Astrocyte (in vitro differentiated cells and primary cell): ENCODE data around the gene KIFAP3. TPM values are rescaled to one million over a fixed set of nuclear protein-coding genes. Genes with fewer than 3 reads are reported as not detected.
A peak's percentile ranks its signal among the peaks of the same experiment; 100 is the strongest.

Experiments used
- DNase-seq: peaks from one replicate; pipeline ENCODE4 v3.0.0-alpha.2; 2010; ENCODE audit warnings: low read depth
- FAIRE-seq: peaks from 2 replicates; lab custom pipeline; 2011; peaks lifted over from hg19 to GRCh38; lab: Jason Lieb, UNC
- H2AFZ ChIP-seq: 2 replicates; pipeline ENCODE4 v1.6.0; 2012; ENCODE audit warnings: low read depth, low read length, inconsistent platforms
- H3K27ac ChIP-seq: 2 replicates; pipeline ENCODE4 v1.5.1; 2011; ENCODE audit warnings: low read depth, low read length, inconsistent platforms
- H3K27me3 ChIP-seq: 2 replicates; pipeline ENCODE4 v1.6.0; 2011; ENCODE audit warnings: low read length, inconsistent platforms; ENCODE audit not compliant: insufficient read depth
- H3K36me3 ChIP-seq: 2 replicates; pipeline ENCODE4 v1.5.1; 2011; ENCODE audit warnings: low read length, inconsistent platforms; ENCODE audit not compliant: insufficient read depth
- H3K4me1 ChIP-seq: 2 replicates; pipeline ENCODE4 v1.5.1; 2011; ENCODE audit warnings: low read length, inconsistent platforms; ENCODE audit not compliant: insufficient read depth
- H3K4me2 ChIP-seq: 2 replicates; pipeline ENCODE4 v1.6.0; 2012; ENCODE audit warnings: low read length, inconsistent platforms
- H3K4me3 ChIP-seq: 2 replicates; pipeline ENCODE4 v1.5.1; 2011; ENCODE audit warnings: low read depth, mild to moderate bottlenecking, low read length, inconsistent platforms; ENCODE audit not compliant: insufficient read depth
- H3K79me2 ChIP-seq: 2 replicates; pipeline ENCODE4 v1.6.0; 2012; ENCODE audit warnings: mild to moderate bottlenecking, low read length, inconsistent platforms; ENCODE audit not compliant: insufficient read depth
- H3K9ac ChIP-seq: 2 replicates; pipeline ENCODE4 v1.6.0; 2012; ENCODE audit warnings: mild to moderate bottlenecking, low read length, inconsistent platforms
- H3K9me3 ChIP-seq: 2 replicates; pipeline ENCODE4 v1.5.1; 2012; ENCODE audit warnings: low read depth, mild to moderate bottlenecking, low read length, inconsistent platforms; ENCODE audit not compliant: insufficient read depth
- H4K20me1 ChIP-seq: 2 replicates; pipeline ENCODE4 v1.6.0; 2012; ENCODE audit warnings: low read length, inconsistent platforms; ENCODE audit not compliant: insufficient read depth
- H3K27ac Mint-ChIP-seq: one replicate; pipeline ENCODE4 v1.8.0; 2021; ENCODE audit warnings: mild to moderate bottlenecking, mixed read lengths; ENCODE audit not compliant: unreplicated experiment
- H3K27me3 Mint-ChIP-seq: one replicate; pipeline ENCODE4 v1.8.0; 2021; ENCODE audit warnings: low read depth, mixed read lengths; ENCODE audit not compliant: unreplicated experiment
- H3K36me3 Mint-ChIP-seq: one replicate; pipeline ENCODE4 v1.8.0; 2021; ENCODE audit warnings: low read depth, mixed read lengths; ENCODE audit not compliant: unreplicated experiment
- H3K4me1 Mint-ChIP-seq: one replicate; pipeline ENCODE4 v1.8.0; 2021; ENCODE audit warnings: low read depth, mixed read lengths; ENCODE audit not compliant: unreplicated experiment
- H3K4me3 Mint-ChIP-seq: one replicate; pipeline ENCODE4 v1.8.0; 2021; ENCODE audit warnings: mild to moderate bottlenecking, moderate library complexity, mixed read lengths; ENCODE audit not compliant: unreplicated experiment
- H3K9me3 Mint-ChIP-seq: one replicate; pipeline ENCODE4 v1.8.0; 2021; ENCODE audit warnings: mild to moderate bottlenecking, mixed read lengths; ENCODE audit not compliant: unreplicated experiment
- CTCF ChIP-seq: IDR thresholded peaks from 2 replicates; pipeline ENCODE4 v1.5.1; 2011; ENCODE audit warnings: low read depth, mild to moderate bottlenecking, inconsistent platforms, low read length, moderate library complexity; ENCODE audit not compliant: insufficient read depth
- EZH2 ChIP-seq: IDR thresholded peaks from 2 replicates; pipeline ENCODE4 v1.6.1; 2012; ENCODE audit warnings: mild to moderate bottlenecking, low read length, inconsistent platforms; ENCODE audit not compliant: insufficient read depth
- total RNA-seq: library from RNA; stranded (reverse); gene quantifications from 2 replicates; pipeline ENCODE4 v1.2.1, GENCODE V29; 2021

Gene KIFAP3
- total RNA-seq, 1 donor from 2014 or later: 32.8 TPM

GRCh38 chr1:169885207-169885606 lies 189.3 kb downstream of the KIFAP3 start:
- Mint-ChIP-seq H3K4me1 (peaks cover 4% of the 10 kb centered on the region), H3K9me3 (no peaks in the 10 kb centered on the region), H3K4me3 (no peak overlapping the region), H3K27ac (no peak overlapping the region), H3K36me3 (peaks cover 20% of the 10 kb centered on the region), H3K27me3 (no peaks in the 10 kb centered on the region)
- Histone ChIP-seq H3K9me3 (no peaks in the 10 kb centered on the region), H3K4me1 (no peaks in the 10 kb centered on the region), H4K20me1 (peaks cover 4% of the 10 kb centered on the region), H3K9ac (no peak overlapping the region), H2AFZ (no peak overlapping the region), H3K27ac (no peak overlapping the region), H3K4me3 (no peak overlapping the region), H3K27me3 (no peaks in the 10 kb centered on the region), H3K4me2 (no peak overlapping the region), H3K36me3 (peaks cover 6% of the 10 kb centered on the region), H3K79me2 (peaks cover 16% of the 10 kb centered on the region)
- TF ChIP-seq CTCF: no peak
- no peak for TF ChIP-seq EZH2
- DNase-seq (peak; percentile 16), FAIRE-seq (no peak)

DNA sequence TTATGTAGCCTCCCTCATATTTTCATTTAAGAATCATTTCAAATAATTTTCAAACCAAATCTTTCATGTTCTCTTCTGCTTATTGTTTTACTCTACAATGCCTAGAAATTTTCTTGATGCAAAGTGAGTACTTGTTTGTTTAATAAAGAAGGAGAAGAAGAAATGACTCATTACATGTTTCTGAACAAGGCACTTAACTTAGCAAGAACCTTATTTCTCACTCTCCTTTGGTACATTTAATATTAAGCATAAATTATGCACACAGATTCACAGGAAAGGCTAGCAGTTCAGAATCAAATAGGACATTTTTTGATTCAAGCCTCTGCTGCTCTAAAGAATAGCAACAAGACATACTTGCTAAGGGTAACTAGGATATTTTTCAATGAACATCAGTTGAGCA lies 189.9 kb downstream of the KIFAP3 start:
- H2AFZ ChIP-seq: no peak overlapping the region
- no peak overlapping the region for H3K4me3 ChIP-seq
- DNase-seq (no peak), FAIRE-seq (no peak)
- H4K20me1 ChIP-seq: no peaks in the 10 kb centered on the region
- H3K9me3 ChIP-seq: no peaks in the 10 kb centered on the region
- no peak overlapping the region for H3K9ac ChIP-seq
- H3K4me1 ChIP-seq: no peaks in the 10 kb centered on the region
- Mint-ChIP-seq H3K27ac (no peak overlapping the region), H3K4me3 (no peak overlapping the region), H3K36me3 (peaks cover 20% of the 10 kb centered on the region), H3K4me1 (peaks cover 4% of the 10 kb centered on the region), H3K9me3 (no peaks in the 10 kb centered on the region), H3K27me3 (no peaks in the 10 kb centered on the region)
- no peak overlapping the region for H3K27ac ChIP-seq
- H3K36me3 ChIP-seq: peaks cover 6% of the 10 kb centered on the region
- H3K27me3 ChIP-seq: no peaks in the 10 kb centered on the region
- peaks cover 11% of the 10 kb centered on the region for H3K79me2 ChIP-seq
- TF ChIP-seq CTCF (no peak), EZH2 (no peak)
- H3K4me2 ChIP-seq: no peak overlapping the region

DNA sequence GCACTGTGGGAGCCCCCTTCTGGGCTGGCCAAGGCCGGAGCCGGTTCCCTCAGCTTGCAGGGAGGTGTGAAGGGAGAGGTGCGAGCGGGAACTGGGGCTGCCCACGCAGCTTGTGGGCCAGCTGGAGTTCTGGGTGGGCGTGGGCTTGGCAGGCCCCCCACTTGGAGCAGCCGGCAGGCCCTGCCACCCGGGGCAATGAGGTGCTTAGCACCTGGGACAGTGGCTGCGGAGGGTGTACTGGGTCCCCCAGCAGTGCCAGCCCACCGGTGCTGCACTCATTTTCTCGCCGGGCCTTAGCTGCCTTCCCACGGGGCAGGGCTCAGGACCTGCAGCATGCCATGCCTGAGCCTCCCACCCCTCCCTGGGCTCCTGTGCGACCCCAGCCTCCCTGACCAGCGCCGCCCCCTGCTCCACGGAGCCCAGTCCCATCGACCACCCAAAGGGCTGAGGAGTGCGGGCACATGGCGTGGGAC lies 192.4 kb downstream of the KIFAP3 start:
- no peak overlapping the region for H3K4me3 ChIP-seq

More for the DNA sequence above, 192.4 kb downstream of the KIFAP3 start:
- Mint-ChIP-seq H3K4me1 (peaks cover 9% of the 10 kb centered on the region), H3K27ac (no peak overlapping the region), H3K9me3 (no peaks in the 10 kb centered on the region), H3K36me3 (peaks cover 15% of the 10 kb centered on the region), H3K4me3 (no peak overlapping the region), H3K27me3 (no peaks in the 10 kb centered on the region)
- H3K4me1 ChIP-seq: no peaks in the 10 kb centered on the region
- no peak overlapping the region for H3K4me2 ChIP-seq
- H3K36me3 ChIP-seq: peaks cover 2% of the 10 kb centered on the region
- FAIRE-seq (no peak), DNase-seq (no peak)
- no peak overlapping the region for H3K27ac ChIP-seq
- no peaks in the 10 kb centered on the region for H3K9me3 ChIP-seq
- H3K9ac ChIP-seq: no peak overlapping the region
- peaks cover 8% of the 10 kb centered on the region for H4K20me1 ChIP-seq
- H3K27me3 ChIP-seq: no peaks in the 10 kb centered on the region
- no peaks in the 10 kb centered on the region for H3K79me2 ChIP-seq
- no peak overlapping the region for H2AFZ ChIP-seq
- TF ChIP-seq CTCF: no peak
- no peak for TF ChIP-seq EZH2
